RCC 7860 (cell line): Measurements from ENCODE around the gene DSTN.

Experiments
- DNase-seq: peaks from one replicate; pipeline ENCODE4 v3.0.0-alpha.2; 2015; ENCODE audit warnings: low spot score
- FAIRE-seq: peaks from 2 replicates; lab custom pipeline; 2012; peaks lifted over from hg19 to GRCh38; lab: Jason Lieb, UNC

DSTN gene

GRCh38 chr20:17635332-17636244, 65.7 kb downstream of the DSTN start:
- DNase-seq (no peak), FAIRE-seq (no peak)

GRCh38 chr20:17636523-17637412, 66.9 kb downstream of the DSTN start:
- DNase-seq (no peak), FAIRE-seq (no peak)

- FAIRE-seq = no peak
- no peak for DNase-seq
Measured at GRCh38 chr20:17637413-17637780, 67.5 kb downstream of the DSTN start.

- no peak for DNase-seq
- no peak for FAIRE-seq
Measured at GRCh38 chr20:17637985-17638640, 68.2 kb downstream of the DSTN start.

- FAIRE-seq (no peak), DNase-seq (no peak)
Measured at GRCh38 chr20:17638835-17639407, 69.0 kb downstream of the DSTN start.

- no peak for FAIRE-seq
- no peak for DNase-seq
Measured at GRCh38 chr20:17640146-17640874, 70.4 kb downstream of the DSTN start.

GRCh38 chr20:17640875-17641378, 71.1 kb downstream of the DSTN start:
- no peak for DNase-seq
- FAIRE-seq = no peak

GRCh38 chr20:17641520-17641964, 71.7 kb downstream of the DSTN start:
- no peak for DNase-seq
- FAIRE-seq = no peak

GRCh38 chr20:17641993-17642392, 72.1 kb downstream of the DSTN start:
- FAIRE-seq = no peak

GRCh38 chr20:17642404-17643269, 72.8 kb downstream of the DSTN start:
- no peak for FAIRE-seq
- DNase-seq = no peak

More at GRCh38 chr20:17641993-17642392, 72.1 kb downstream of the DSTN start:
- no peak for DNase-seq

GRCh38 chr20:17643531-17644188, 73.8 kb downstream of the DSTN start:
- no peak for DNase-seq
- FAIRE-seq = no peak

- DNase-seq (no peak), FAIRE-seq (no peak)
Measured at GRCh38 chr20:17644451-17644850, 74.6 kb downstream of the DSTN start.

- FAIRE-seq = no peak
Measured at GRCh38 chr20:17645010-17645409, 75.1 kb downstream of the DSTN start.

GRCh38 chr20:17645546-17646208, 75.8 kb downstream of the DSTN start:
- no peak for DNase-seq
- no peak for FAIRE-seq

More at GRCh38 chr20:17645010-17645409, 75.1 kb downstream of the DSTN start:
- DNase-seq = no peak

- DNase-seq = no peak
Measured at GRCh38 chr20:17646209-17646960, 76.5 kb downstream of the DSTN start.

GRCh38 chr20:17646961-17647301, 77.1 kb downstream of the DSTN start:
- DNase-seq = no peak

More at GRCh38 chr20:17646209-17646960, 76.5 kb downstream of the DSTN start:
- no peak for FAIRE-seq

More at GRCh38 chr20:17646961-17647301, 77.1 kb downstream of the DSTN start:
- no peak for FAIRE-seq
